H1 (cell line): ENCODE measurements around the gene ARL3. TPM values are rescaled to one million over a fixed set of nuclear protein-coding genes. Genes with fewer than 3 reads are reported as not detected.

Source experiments
- CTCF ChIA-PET: fragments of 300-600 bp; sonication (Branson Sonifier 250); formaldehyde crosslinking; loops from one replicate; lab custom pipeline; 2021; ENCODE audit not compliant: partially characterized antibody; lab: Charles Lee
- POLR2A ChIA-PET: fragments of 300-600 bp; sonication (Branson Sonifier 250); formaldehyde crosslinking; loops from one replicate; lab custom pipeline; 2021; ENCODE audit warnings: inconsistent platforms; ENCODE audit not compliant: partially characterized antibody; lab: Charles Lee
- DNase-seq, 2 experiments: peaks; one replicate each; pipeline versions ENCODE4 v3.0.0 to v3.0.0-alpha.2; 2010 to 2022; ENCODE audit warnings: low spot score in 2 of 2, low read depth in 1 of 2, mixed read lengths in 1 of 2
- FAIRE-seq: peaks from 2 replicates; lab custom pipeline; 2011; peaks lifted over from hg19 to GRCh38; lab: Jason Lieb, UNC
- H2AFZ ChIP-seq: 2 replicates; pipeline ENCODE4 v1.8.1; 2012; ENCODE audit warnings: low read length, inconsistent platforms
- H2AK5ac ChIP-seq: 2 replicates; pipeline ENCODE4 v1.6.1; 2013; ENCODE audit warnings: low read depth, low read length
- H2BK120ac ChIP-seq: replicated peaks from 2 replicates; pipeline ENCODE3; 2013; ENCODE audit warnings: low read depth, low read length, inconsistent platforms
- H2BK12ac ChIP-seq: 2 replicates; pipeline ENCODE4 v1.6.1; 2013; ENCODE audit warnings: low read depth, low read length
- H2BK15ac ChIP-seq: 2 replicates; pipeline ENCODE4 v1.6.1; 2013; ENCODE audit warnings: low read length
- H2BK20ac ChIP-seq: 2 replicates; pipeline ENCODE4 v1.6.1; 2013; ENCODE audit warnings: low read length
- H2BK5ac ChIP-seq: 2 replicates; pipeline ENCODE4 v1.6.1; 2013; ENCODE audit warnings: low read depth, low read length
- H3K14ac ChIP-seq: 2 replicates; pipeline ENCODE4 v1.6.1; 2013; ENCODE audit warnings: inconsistent platforms; ENCODE audit not compliant: insufficient read length
- H3K18ac ChIP-seq: 2 replicates; pipeline ENCODE4 v1.6.1; 2013; ENCODE audit warnings: low read length; ENCODE audit errors: extremely low read depth
- H3K23ac ChIP-seq: 2 replicates; pipeline ENCODE4 v1.6.1; 2013; ENCODE audit warnings: inconsistent platforms; ENCODE audit not compliant: insufficient read length
- H3K23me2 ChIP-seq: 2 replicates; pipeline ENCODE4 v1.6.1; 2013; ENCODE audit warnings: low read depth, low read length
- H3K27ac ChIP-seq: 2 replicates; pipeline ENCODE4 v1.6.1; 2011; ENCODE audit warnings: low read depth, low read length, inconsistent platforms
- H3K27me3 ChIP-seq, 4 experiments: replicated peaks in 1 of 4; 1 replicate in 1 of 4; 2 replicates in 3 of 4; pipeline versions ENCODE4 v1.6.1 to v1.8.1; 2011 to 2013; ENCODE audit warnings: low read length in 3 of 4, mild to moderate bottlenecking in 3 of 4, inconsistent platforms in 2 of 4, mixed read lengths in 2 of 4, moderate library complexity in 1 of 4; ENCODE audit not compliant: control insufficient read depth in 3 of 4, insufficient read depth in 3 of 4; ENCODE audit errors: extremely low read depth in 1 of 4
- H3K36me3 ChIP-seq, 4 experiments: 2 replicates each; pipeline versions ENCODE4 v1.6.1 to v1.8.1; 2011 to 2013; ENCODE audit warnings: mild to moderate bottlenecking in 4 of 4, low read length in 3 of 4, moderate library complexity in 2 of 4, control low read depth in 1 of 4, inconsistent platforms in 1 of 4; ENCODE audit not compliant: insufficient read depth in 4 of 4, control insufficient read depth in 2 of 4
- H3K4ac ChIP-seq: replicated peaks from 2 replicates; pipeline ENCODE3; 2013; ENCODE audit warnings: low read length, low read depth, mixed read lengths, inconsistent platforms; ENCODE audit not compliant: insufficient read length
- H3K4me1 ChIP-seq, 4 experiments: replicated peaks in 1 of 4; 1 replicate in 1 of 4; 2 replicates in 3 of 4; pipeline versions ENCODE4 v1.6.1 to v1.8.1; 2011 to 2013; ENCODE audit warnings: low read length in 3 of 4, inconsistent platforms in 2 of 4, mixed read lengths in 1 of 4; ENCODE audit not compliant: insufficient read depth in 4 of 4, control insufficient read depth in 3 of 4
- H3K4me2 ChIP-seq, 2 experiments: 2 replicates each; pipeline versions ENCODE4 v1.6.1 to v1.8.1; 2011 to 2013; ENCODE audit warnings: low read depth in 2 of 2, low read length in 2 of 2, control low read depth in 1 of 2, inconsistent platforms in 1 of 2, mild to moderate bottlenecking in 1 of 2; ENCODE audit not compliant: insufficient read depth in 1 of 2
- H3K4me3 ChIP-seq, 4 experiments: fragments of 200-600, 300-600 bp in 1 of 4; sonication (generic), shearing (Covaris generic), sonication (Bioruptor Twin) in 1 of 4; 2 replicates each; pipeline versions ENCODE4 v1.5.1 to v1.8.1; 2011 to 2016; ENCODE audit warnings: low read length in 4 of 4, low read depth in 3 of 4, control low read depth in 2 of 4, inconsistent platforms in 2 of 4, mild to moderate bottlenecking in 2 of 4, mixed read lengths in 1 of 4, moderate library complexity in 1 of 4; ENCODE audit not compliant: insufficient read depth in 2 of 4; ENCODE audit errors: extremely low read depth in 1 of 4
- H3K56ac ChIP-seq: replicated peaks from 2 replicates; pipeline ENCODE3; 2013; ENCODE audit warnings: low read depth, mild to moderate bottlenecking, mixed read lengths, low read length, inconsistent platforms; ENCODE audit not compliant: insufficient read length
- H3K79me1 ChIP-seq: 2 replicates; pipeline ENCODE4 v1.6.1; 2013; ENCODE audit warnings: low read depth, low read length, control low read depth
- H3K79me2 ChIP-seq, 2 experiments: 2 replicates each; pipeline versions ENCODE4 v1.6.1 to v1.8.1; 2012 to 2013; ENCODE audit warnings: low read length in 2 of 2, mild to moderate bottlenecking in 2 of 2, inconsistent platforms in 1 of 2; ENCODE audit not compliant: insufficient read depth in 2 of 2, control insufficient read depth in 1 of 2
- H3K9ac ChIP-seq, 4 experiments: replicated peaks in 1 of 4; 1 replicate in 1 of 4; 2 replicates in 3 of 4; pipeline versions ENCODE4 v1.6.1 to v1.8.1; 2011 to 2013; ENCODE audit warnings: low read depth in 3 of 4, low read length in 3 of 4, control low read depth in 2 of 4, mild to moderate bottlenecking in 2 of 4, moderate library complexity in 2 of 4, inconsistent platforms in 1 of 4; ENCODE audit errors: extremely low read depth in 1 of 4
- H3K9me3 ChIP-seq, 2 experiments: 2 replicates each; pipeline versions ENCODE4 v1.6.1 to v1.8.1; 2012 to 2013; ENCODE audit warnings: mild to moderate bottlenecking in 2 of 2, moderate library complexity in 2 of 2, control low read depth in 1 of 2, inconsistent platforms in 1 of 2, low read depth in 1 of 2, low read length in 1 of 2, mixed read lengths in 1 of 2; ENCODE audit not compliant: insufficient read depth in 2 of 2
- H4K20me1 ChIP-seq, 2 experiments: replicated peaks in 1 of 2; 2 replicates each; pipeline versions ENCODE3 to v1.8.1; 2011 to 2013; ENCODE audit warnings: inconsistent platforms in 2 of 2, low read length in 2 of 2, mild to moderate bottlenecking in 1 of 2; ENCODE audit not compliant: insufficient read depth in 2 of 2, control insufficient read depth in 1 of 2
- H4K5ac ChIP-seq: 2 replicates; pipeline ENCODE4 v1.6.1; 2013; ENCODE audit warnings: low read length, low read depth, mixed read lengths, inconsistent platforms; ENCODE audit not compliant: insufficient read length
- H4K8ac ChIP-seq: 2 replicates; pipeline ENCODE4 v1.8.0; 2013; ENCODE audit warnings: mild to moderate bottlenecking, moderate library complexity, low read length, inconsistent platforms; ENCODE audit not compliant: insufficient read depth; ENCODE audit errors: extremely low read depth
- H4K91ac ChIP-seq: replicated peaks from 2 replicates; pipeline ENCODE3; 2013; ENCODE audit warnings: low read length, mixed read lengths, inconsistent platforms; ENCODE audit not compliant: insufficient read length
- JUN ChIP-seq: IDR thresholded peaks from 2 replicates; pipeline ENCODE4 v1.6.1; 2011; ENCODE audit warnings: low read depth, mild to moderate bottlenecking, improper control_type of control experiment, low read length
- TAF7 ChIP-seq: optimal IDR thresholded peaks from 2 replicates; pipeline ENCODE3; 2011; ENCODE audit warnings: low read depth, mild to moderate bottlenecking, inconsistent platforms, low read length, moderate library complexity, borderline replicate concordance
- WGBS, 2 experiments: shearing (Covaris generic) in 1 of 2; methylation state at CpG; one replicate each; pipeline versions ENCODE4 v1.1.6 to v1.1.7; 2013 to 2015; ENCODE audit warnings: low lambda C conversion rate in 2 of 2, mixed read lengths in 2 of 2, inconsistent platforms in 1 of 2, low coverage in 1 of 2, missing lambda C conversion rate in 1 of 2; ENCODE audit not compliant: insufficient replicate concordance in 2 of 2, insufficient coverage in 1 of 2, insufficient read length in 1 of 2; ENCODE audit errors: extremely low coverage in 1 of 2, missing lambda C conversion rate in 1 of 2; 5-methylcytosine and 5-hydroxymethylcytosine counted together
- polyA plus RNA-seq, 7 experiments: library from polyadenylated mRNA; depleted of rRNA in 3 of 7; stranded (reverse) in 5 of 7; unstranded in 2 of 7; fragments of >200 nt in 5 of 7; fragments of 200-250 nt in 2 of 7; gene quantifications; 1 replicate in 5 of 7; 2 replicates in 1 of 7; 4 replicates in 1 of 7; pipeline versions ENCODE4 v1.2.1 to v1.2.3, GENCODE V29; 2011 to 2013; ENCODE audit warnings: missing spikeins in 2 of 7, mixed read lengths in 2 of 7
- total RNA-seq: library from RNA; stranded (reverse); fragmentation: NEBNext Ultra II Directional; extraction: Animal tissue kit (Norgen Biotek cat#: 25700); gene quantifications from 2 replicates; pipeline ENCODE4 v1.2.1, GENCODE V29; 2021

ARL3 gene
- total and polyA plus RNA-seq, 2 of the 8 experiments (the other 6 are each of a cell fraction or from before 2014, with no cell fraction given) = 8.8 to 16.2 TPM

DNA sequence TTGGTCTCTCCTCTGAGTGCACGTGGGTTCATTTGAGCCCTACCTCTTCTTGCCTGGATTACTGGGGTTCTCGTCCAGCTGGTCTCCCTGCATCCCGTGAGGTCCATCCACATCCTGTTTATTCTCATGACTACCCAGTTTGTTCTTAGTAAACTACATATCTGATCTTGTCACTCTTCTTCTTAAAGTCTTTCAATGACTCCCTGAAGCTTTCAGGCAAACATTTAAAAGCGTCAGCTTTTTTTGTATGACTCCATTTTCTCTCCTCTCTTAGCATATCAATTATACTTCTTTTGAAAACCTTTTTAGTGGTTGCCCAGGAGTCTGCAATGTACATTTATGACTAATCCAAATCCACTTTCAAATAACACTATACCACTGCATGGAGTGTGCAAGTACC, 7.8 kb upstream of the ARL3 start:
- H3K36me3 ChIP-seq = peaks cover 7 to 32% (median 8%) of the 10 kb centered on the region in 4 experiments; a peak in 6 of 8 replicates
- peaks cover 2 to 9% of the 10 kb centered on the region in 2 experiments for H4K20me1 ChIP-seq

More for the DNA sequence above, 7.8 kb upstream of the ARL3 start:
- DNase-seq (no peak), FAIRE-seq (no peak)
- Histone ChIP-seq H3K4me1 (peaks cover 5 to 14% (median 11%) of the 10 kb centered on the region in 4 experiments; a peak in 6 of 7 replicates), H3K9ac (no peak overlapping the region), H4K91ac (no peak overlapping the region), H2BK120ac (no peak overlapping the region), H2AK5ac (no peak overlapping the region), H2AFZ (no peak overlapping the region), H3K56ac (no peak overlapping the region), H2BK20ac (no peak overlapping the region), H3K23ac (no peak overlapping the region), H3K4ac (peak overlapping the region; percentile 21), H2BK12ac (no peak overlapping the region), H2BK15ac (no peak overlapping the region), H3K4me3 (no peak overlapping the region), H3K14ac (no peak overlapping the region), H3K4me2 (no peak overlapping the region), H3K9me3 (no peaks in the 10 kb centered on the region), H2BK5ac (no peak overlapping the region), H3K27me3 (no peaks in the 10 kb centered on the region), H3K27ac (no peak overlapping the region), H4K8ac (no peak overlapping the region), H4K5ac (no peak overlapping the region), H3K79me2 (peaks cover 0 to 61% of the 10 kb centered on the region in 2 experiments; a peak in 2 of 4 replicates), H3K79me1 (peaks cover 4% of the 10 kb centered on the region), H3K23me2 (no peaks in the 10 kb centered on the region; the same call in 1 of the 2 replicates), H3K18ac (no peak overlapping the region)
- ChIA-PET POLR2A (interaction anchor here (0.9 kb wide), 1 partner anchor 18 kb away, joined by 3 read pairs; no protein-coding TSS in a partner anchor), CTCF (interaction anchor here (0.6 to 0.9 kb wide), 3 partner anchors 12 to 564 kb away, joined by 4 to 6 read pairs (median 4); no protein-coding TSS in a partner anchor)
- 87% methylated on average over 4 of the region's 4 CpGs; no CpG with 5 or more reads in 1 of the 2 experiments for WGBS, 2 experiments
- TF ChIP-seq TAF7 (no peak), JUN (no peak)
